HL-60 (cell line): Measurements from ENCODE around the gene MAP3K5.

ENCODE experiments used
- DNase-seq, 2 experiments: peaks; one replicate each; pipeline ENCODE4 v3.0.0-alpha.2; 2010 to 2020; ENCODE audit warnings: low read depth in 1 of 2, low spot score in 1 of 2
- H3K27ac ChIP-seq: fragments of 250-450 bp; sonication (Bioruptor Pico); replicated peaks from 2 replicates; pipeline ENCODE4 v1.5.1; 2020; ENCODE audit warnings: mild to moderate bottlenecking, moderate library complexity
- H3K27me3 ChIP-seq: fragments of 250-450 bp; sonication (Bioruptor Pico); 2 replicates; pipeline ENCODE4 v1.5.1; 2021; ENCODE audit warnings: mild to moderate bottlenecking, moderate library complexity; ENCODE audit not compliant: insufficient read depth, poor library complexity, severe bottlenecking
- H3K4me3 ChIP-seq: replicated peaks from 2 replicates; pipeline ENCODE4 v1.5.1; 2011; ENCODE audit warnings: mild to moderate bottlenecking, control low read depth, low read length; ENCODE audit not compliant: insufficient read depth
- GABPA ChIP-seq: IDR thresholded peaks from 2 replicates; pipeline ENCODE4 v1.6.1; 2012; ENCODE audit warnings: low read depth
- POLR2AphosphoS5 ChIP-seq: IDR thresholded peaks from 2 replicates; pipeline ENCODE4 v1.6.1; 2012; ENCODE audit warnings: low read depth
- SPI1 ChIP-seq: IDR thresholded peaks from 2 replicates; pipeline ENCODE4 v1.6.1; 2012; ENCODE audit warnings: low read depth, mild to moderate bottlenecking, borderline replicate concordance
- TF ChIP-seq, protein P1 (sequence below): IDR thresholded peaks from 2 replicates; pipeline ENCODE4 v1.6.1; 2012; ENCODE audit warnings: low read depth; ENCODE audit not compliant: insufficient replicate concordance
- TF ChIP-seq, protein P2 (sequence below): IDR thresholded peaks from one replicate; pipeline ENCODE4 v1.5.1; 2011; ENCODE audit warnings: low read length, control low read depth, inconsistent platforms; ENCODE audit not compliant: insufficient read depth

MAP3K5 gene

DNA sequence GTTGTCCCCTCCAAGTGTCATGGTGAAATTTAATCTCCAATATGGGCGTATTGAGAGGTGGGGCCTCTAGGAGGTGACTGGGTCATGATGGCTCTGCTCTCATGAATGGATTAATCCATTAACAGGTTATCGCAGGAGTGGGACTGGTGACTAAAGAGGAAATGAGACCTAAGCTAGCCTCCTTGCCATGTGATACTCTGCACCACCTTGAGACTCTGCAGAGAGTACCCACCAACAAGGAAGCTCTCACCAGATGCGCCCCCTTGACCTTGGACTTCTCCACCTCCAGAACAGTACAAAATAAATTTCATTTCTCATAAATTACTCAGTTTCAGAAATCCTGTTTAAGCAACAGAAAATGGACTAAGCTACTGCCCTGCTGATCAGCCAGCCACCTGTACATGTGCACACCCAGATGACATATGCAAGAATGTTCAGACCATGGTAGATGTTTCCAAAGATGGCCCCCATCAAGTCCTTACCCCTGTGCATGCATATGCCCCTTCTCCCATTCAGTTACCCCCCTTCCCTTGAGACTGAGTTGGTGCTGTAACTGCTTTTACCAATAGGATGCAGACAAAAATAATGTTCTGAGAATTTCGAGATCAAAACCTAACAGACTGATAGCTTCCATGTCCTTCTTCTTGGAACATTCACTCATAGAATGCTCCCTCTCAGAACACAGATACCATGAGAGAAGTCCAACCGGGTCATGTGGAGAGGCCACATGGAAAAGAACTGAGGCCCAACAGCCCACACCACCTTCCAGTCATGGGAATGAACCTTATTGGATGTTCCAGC lies 28.4 kb downstream of the MAP3K5 start:
- no peaks in the 10 kb centered on the region for H3K27me3 ChIP-seq
- no peak for DNase-seq
- TF ChIP-seq POLR2AphosphoS5 = no peak
- no peak overlapping the region for H3K27ac ChIP-seq
- H3K4me3 ChIP-seq = no peak overlapping the region

DNA sequence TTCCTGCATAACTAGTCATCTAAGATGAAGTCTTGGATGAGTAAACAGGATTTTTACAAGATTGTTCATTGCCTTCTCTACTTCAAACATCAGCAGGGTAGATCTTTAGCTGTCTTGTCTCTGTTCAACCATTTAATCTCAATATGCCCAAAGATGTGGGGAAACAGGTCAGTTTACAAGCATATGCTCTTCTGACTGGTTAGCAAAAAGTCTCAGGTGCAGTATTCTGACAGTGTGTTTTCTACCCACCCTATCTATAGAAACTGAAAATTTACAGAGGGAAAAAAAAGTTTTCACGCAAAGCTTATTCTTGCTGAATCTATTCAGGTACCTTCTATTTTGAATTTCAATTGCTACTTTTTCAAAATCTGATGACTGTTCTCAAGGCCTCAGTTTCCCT lies 29.0 kb downstream of the MAP3K5 start:
- Histone ChIP-seq H3K4me3 (no peak overlapping the region), H3K27me3 (no peaks in the 10 kb centered on the region), H3K27ac (no peak overlapping the region)
- TF ChIP-seq, protein P1, sequence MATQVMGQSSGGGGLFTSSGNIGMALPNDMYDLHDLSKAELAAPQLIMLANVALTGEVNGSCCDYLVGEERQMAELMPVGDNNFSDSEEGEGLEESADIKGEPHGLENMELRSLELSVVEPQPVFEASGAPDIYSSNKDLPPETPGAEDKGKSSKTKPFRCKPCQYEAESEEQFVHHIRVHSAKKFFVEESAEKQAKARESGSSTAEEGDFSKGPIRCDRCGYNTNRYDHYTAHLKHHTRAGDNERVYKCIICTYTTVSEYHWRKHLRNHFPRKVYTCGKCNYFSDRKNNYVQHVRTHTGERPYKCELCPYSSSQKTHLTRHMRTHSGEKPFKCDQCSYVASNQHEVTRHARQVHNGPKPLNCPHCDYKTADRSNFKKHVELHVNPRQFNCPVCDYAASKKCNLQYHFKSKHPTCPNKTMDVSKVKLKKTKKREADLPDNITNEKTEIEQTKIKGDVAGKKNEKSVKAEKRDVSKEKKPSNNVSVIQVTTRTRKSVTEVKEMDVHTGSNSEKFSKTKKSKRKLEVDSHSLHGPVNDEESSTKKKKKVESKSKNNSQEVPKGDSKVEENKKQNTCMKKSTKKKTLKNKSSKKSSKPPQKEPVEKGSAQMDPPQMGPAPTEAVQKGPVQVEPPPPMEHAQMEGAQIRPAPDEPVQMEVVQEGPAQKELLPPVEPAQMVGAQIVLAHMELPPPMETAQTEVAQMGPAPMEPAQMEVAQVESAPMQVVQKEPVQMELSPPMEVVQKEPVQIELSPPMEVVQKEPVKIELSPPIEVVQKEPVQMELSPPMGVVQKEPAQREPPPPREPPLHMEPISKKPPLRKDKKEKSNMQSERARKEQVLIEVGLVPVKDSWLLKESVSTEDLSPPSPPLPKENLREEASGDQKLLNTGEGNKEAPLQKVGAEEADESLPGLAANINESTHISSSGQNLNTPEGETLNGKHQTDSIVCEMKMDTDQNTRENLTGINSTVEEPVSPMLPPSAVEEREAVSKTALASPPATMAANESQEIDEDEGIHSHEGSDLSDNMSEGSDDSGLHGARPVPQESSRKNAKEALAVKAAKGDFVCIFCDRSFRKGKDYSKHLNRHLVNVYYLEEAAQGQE = no peak
- no peak for DNase-seq

DNA sequence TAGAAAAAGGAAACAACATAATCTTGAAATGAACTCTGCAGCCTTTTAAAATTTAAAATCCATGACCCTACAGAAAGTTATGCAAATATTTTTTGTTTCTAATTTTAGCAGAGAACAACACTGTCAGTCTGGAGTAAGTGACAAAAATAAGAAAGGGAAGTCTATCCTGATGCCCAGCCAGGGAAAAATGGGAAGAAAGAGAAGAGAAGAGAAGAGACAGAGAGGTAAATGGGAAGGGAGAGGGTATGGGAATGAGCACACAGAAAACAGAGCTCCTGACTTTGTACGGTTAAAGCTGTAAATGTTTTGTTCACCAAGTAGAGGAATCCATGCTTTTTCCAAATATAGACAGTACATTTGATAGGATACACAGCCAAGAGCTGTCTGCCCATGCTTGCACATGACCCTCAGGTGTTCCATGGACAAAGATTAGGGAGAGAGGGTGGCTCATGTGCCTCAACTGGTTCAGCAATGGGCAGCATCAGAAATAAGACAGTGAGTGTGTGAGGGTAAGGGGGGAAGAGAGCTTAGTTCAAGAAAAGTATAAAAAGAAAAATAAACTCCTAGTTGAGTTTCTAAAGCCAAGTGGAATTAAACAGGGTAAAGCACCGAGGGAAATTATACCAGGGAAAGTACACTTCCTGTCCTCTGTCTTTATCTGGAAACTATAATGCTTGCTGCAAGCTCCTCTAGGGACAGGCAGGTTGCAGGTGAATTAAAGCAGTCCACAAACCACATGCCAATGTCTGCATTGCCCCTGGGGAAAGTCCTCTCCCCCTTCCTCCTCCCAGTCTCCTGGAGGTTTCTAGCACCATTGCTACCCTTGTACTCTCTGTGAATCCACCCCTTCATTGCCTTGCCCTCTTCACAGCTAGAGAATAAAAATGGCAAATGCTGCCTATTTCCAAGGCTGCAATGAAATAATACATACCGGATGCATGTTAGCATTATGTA lies 30.0 kb downstream of the MAP3K5 start:
- TF ChIP-seq, protein P2, sequence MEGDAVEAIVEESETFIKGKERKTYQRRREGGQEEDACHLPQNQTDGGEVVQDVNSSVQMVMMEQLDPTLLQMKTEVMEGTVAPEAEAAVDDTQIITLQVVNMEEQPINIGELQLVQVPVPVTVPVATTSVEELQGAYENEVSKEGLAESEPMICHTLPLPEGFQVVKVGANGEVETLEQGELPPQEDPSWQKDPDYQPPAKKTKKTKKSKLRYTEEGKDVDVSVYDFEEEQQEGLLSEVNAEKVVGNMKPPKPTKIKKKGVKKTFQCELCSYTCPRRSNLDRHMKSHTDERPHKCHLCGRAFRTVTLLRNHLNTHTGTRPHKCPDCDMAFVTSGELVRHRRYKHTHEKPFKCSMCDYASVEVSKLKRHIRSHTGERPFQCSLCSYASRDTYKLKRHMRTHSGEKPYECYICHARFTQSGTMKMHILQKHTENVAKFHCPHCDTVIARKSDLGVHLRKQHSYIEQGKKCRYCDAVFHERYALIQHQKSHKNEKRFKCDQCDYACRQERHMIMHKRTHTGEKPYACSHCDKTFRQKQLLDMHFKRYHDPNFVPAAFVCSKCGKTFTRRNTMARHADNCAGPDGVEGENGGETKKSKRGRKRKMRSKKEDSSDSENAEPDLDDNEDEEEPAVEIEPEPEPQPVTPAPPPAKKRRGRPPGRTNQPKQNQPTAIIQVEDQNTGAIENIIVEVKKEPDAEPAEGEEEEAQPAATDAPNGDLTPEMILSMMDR = no peak
- no peak for TF ChIP-seq GABPA
- TF ChIP-seq, protein P1 = no peak
- TF ChIP-seq POLR2AphosphoS5 = no peak
- TF ChIP-seq SPI1 = no peak; the same call in 1 of the 2 replicates
- no peak overlapping the region for H3K4me3 ChIP-seq
- DNase-seq = no peak
- peak overlapping the region; percentile 42 for H3K27ac ChIP-seq
- H3K27me3 ChIP-seq = no peaks in the 10 kb centered on the region

DNA sequence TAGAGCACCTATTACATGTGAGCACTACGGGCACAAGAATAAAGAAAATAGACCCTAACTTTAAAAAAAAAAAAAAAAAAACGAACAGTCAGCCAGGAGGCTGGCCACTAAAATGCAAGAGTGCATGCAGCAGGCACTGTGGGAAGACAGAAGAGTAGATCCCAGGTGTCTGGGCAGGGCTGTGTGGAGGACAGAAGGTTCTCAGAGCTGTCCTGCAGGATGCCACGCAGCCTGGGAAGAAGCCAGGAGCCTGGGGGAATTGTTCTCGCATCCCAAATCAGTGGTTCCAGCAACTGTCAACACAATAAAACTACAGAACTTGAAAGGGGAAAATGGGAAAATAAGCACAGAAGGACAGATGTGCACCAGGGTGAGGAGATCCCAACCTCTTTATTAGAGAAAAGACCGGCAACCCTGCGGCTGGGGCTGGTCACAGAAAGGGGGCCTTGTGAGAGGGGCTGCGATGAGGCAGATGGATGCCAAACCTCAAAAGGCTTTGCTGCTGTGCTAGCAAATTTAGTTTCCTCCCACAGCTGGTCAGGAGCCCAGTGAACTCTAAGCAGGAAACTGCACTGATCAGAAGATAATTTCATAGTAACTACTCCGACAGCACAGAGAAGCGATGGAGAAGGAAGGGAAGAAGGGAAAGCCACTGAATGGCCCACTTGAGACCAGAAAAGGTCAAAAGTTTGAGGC lies 30.9 kb downstream of the MAP3K5 start:
- H3K27me3 ChIP-seq = no peaks in the 10 kb centered on the region
- no peak overlapping the region for H3K4me3 ChIP-seq
- TF ChIP-seq POLR2AphosphoS5 = no peak
- TF ChIP-seq SPI1 = no peak
- TF ChIP-seq GABPA = no peak
- TF ChIP-seq, protein P2 = no peak
- TF ChIP-seq, protein P1 = no peak
- peak overlapping the region; percentile 51 for H3K27ac ChIP-seq
- DNase-seq = no peak
